MCF 10A (cell line): ENCODE results near the gene KCTD13. TPM values are rescaled to one million over a fixed set of nuclear protein-coding genes. Genes with fewer than 3 reads are reported as not detected.

Source experiments
- Bru-seq: library from RNA; stranded (reverse); fragments of 400-500 nt; gene quantifications from one replicate; lab custom pipeline; 2021; lab: Mats Ljungman, UMichigan
- BruChase-seq, 2 experiments: library from RNA; stranded (reverse); fragments of 400-500 nt; gene quantifications; one replicate each; lab custom pipeline; 2021; lab: Mats Ljungman, UMichigan
- BruUV-seq: library from RNA; stranded (reverse); fragments of 400-500 nt; replicated peaks from 2 replicates; lab custom pipeline; 2021; lab: Mats Ljungman, UMichigan
- CTCF ChIA-PET: fragments of 300-600 bp; sonication (Branson Sonifier 250); formaldehyde crosslinking; extraction: SDS; loops from one replicate; lab custom pipeline; 2021; ENCODE audit warnings: antibody characterized with exemption, inconsistent platforms; lab: Yijun Ruan, JAX
- POLR2A ChIA-PET: fragments of 300-600, 350-650 bp; sonication (Branson Sonifier 250); formaldehyde crosslinking; extraction: SDS; loops from one replicate; lab custom pipeline; 2020; ENCODE audit warnings: antibody characterized with exemption, inconsistent platforms; lab: Yijun Ruan, JAX
- DNase-seq: peaks from one replicate; pipeline ENCODE4 v3.0.0-alpha.2; 2018; ENCODE audit not compliant: unreplicated experiment
- H3K27ac Mint-ChIP-seq: one replicate; pipeline ENCODE4 v1.8.0; 2022; ENCODE audit warnings: mild to moderate bottlenecking, low read depth, mixed read lengths; ENCODE audit not compliant: unreplicated experiment
- H3K27me3 Mint-ChIP-seq: one replicate; pipeline ENCODE4 v1.8.0; 2022; ENCODE audit warnings: mixed read lengths; ENCODE audit not compliant: insufficient read depth, unreplicated experiment
- H3K36me3 Mint-ChIP-seq: one replicate; pipeline ENCODE4 v1.8.0; 2022; ENCODE audit warnings: mild to moderate bottlenecking, moderate library complexity, mixed read lengths; ENCODE audit not compliant: insufficient read depth, unreplicated experiment
- H3K4me1 Mint-ChIP-seq: one replicate; pipeline ENCODE4 v1.8.0; 2022; ENCODE audit warnings: mixed read lengths; ENCODE audit not compliant: insufficient read depth, unreplicated experiment
- H3K4me3 Mint-ChIP-seq: one replicate; pipeline ENCODE4 v1.8.0; 2022; ENCODE audit warnings: mild to moderate bottlenecking, moderate library complexity, mixed read lengths; ENCODE audit not compliant: unreplicated experiment
- H3K9me3 Mint-ChIP-seq: one replicate; pipeline ENCODE4 v1.8.0; 2022; ENCODE audit warnings: mixed read lengths; ENCODE audit not compliant: unreplicated experiment
- intact Hi-C: fragments of 100-400 bp; cut with micrococcal nuclease; formaldehyde crosslinking; loops from 2 replicates; pipeline ENCODE4 v1.14.1; 2022
- long read RNA-seq: library from polyadenylated mRNA; stranded (forward); transcript quantifications from one replicate; pipeline ENCODE4 v2.0.0, GENCODE V29; 2022
- total RNA-seq: library from RNA; stranded (reverse); gene quantifications from 2 replicates; pipeline ENCODE4 v1.2.3, GENCODE V29; 2022
- TF ChIP-seq, protein P1 (sequence below): fragments of 200-600 bp; IDR thresholded peaks from one replicate; pipeline ENCODE4 v1.8.0; 2022; ENCODE audit warnings: antibody characterized with exemption, mild to moderate bottlenecking; ENCODE audit not compliant: unreplicated experiment

KCTD13 gene, protein sequence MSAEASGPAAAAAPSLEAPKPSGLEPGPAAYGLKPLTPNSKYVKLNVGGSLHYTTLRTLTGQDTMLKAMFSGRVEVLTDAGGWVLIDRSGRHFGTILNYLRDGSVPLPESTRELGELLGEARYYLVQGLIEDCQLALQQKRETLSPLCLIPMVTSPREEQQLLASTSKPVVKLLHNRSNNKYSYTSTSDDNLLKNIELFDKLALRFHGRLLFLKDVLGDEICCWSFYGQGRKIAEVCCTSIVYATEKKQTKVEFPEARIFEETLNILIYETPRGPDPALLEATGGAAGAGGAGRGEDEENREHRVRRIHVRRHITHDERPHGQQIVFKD
- total RNA-seq (35.5 and 38.9 TPM in 2 replicates), Bru-seq, nascent RNA (percentile 78 among the genes with signal in this experiment), BruChase-seq, experiment 1, labeled RNA remaining after a 6-hour chase (percentile 89 among the genes with signal in this experiment), BruChase-seq, experiment 2, labeled RNA remaining after a 2-hour chase (percentile 90 among the genes with signal in this experiment)
- long read RNA-seq, full-length matches to known transcripts = 42 of 54 reads
- long read RNA-seq, partial matches to known transcripts = 1 of 54 reads
- long read RNA-seq, other reads (novel, unspliced or antisense) = 11 of 54 reads

DNA sequence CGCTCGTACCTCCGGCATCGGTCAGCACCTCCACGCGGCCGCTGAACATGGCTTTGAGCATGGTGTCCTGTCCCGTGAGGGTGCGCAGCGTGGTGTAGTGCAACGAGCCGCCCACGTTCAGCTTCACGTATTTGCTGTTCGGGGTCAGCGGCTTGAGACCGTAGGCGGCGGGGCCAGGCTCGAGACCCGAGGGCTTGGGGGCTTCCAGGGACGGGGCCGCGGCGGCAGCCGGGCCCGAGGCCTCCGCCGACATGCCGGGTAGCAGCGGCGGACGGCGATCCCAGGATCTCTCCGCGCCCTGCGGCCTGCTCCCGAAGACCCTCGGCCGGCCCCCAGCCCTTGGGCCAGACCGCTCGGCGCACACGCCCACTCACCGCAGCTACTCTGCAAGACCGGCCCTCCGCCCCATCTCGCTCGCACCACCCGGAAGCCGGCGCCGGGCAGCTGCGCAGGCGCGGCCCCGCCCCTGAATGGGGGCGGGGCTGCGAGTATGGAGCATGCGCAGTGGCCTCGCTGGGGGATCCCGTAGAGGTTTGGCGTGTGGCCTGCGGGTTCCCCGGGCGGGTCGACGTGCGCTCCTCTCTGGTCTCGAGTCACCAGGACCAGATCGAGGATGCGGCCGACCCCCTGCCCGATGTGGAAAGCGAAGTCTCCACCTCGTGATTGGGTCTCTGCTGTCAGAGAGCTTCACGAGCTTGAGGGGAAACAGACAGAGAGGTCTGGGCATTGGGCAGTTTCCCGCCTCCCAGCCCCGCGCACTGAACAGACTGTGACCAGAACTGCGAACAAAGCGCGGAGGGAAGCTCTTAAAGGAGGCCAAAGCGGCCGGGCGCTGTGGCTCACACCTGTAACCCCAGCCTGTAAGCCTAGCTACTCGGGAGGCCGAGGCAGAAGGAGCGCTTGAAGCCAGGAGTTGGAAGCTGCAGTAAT lies at the start of gene KCTD13:
TSS of gene KCTD13 (minus strand) at position 446 of the 930 bp plus-strand sequence. CDS start at position 253, 193 bp downstream.
- Mint-ChIP-seq H3K4me3 (peak within 1 kb of the TSS; percentile 96), H3K4me1 (peaks cover 27% of the 10 kb centered on the region), H3K9me3 (no peaks in the 10 kb centered on the region), H3K27ac (peak within 1 kb of the TSS; percentile 91), H3K27me3 (no peaks in the 10 kb centered on the region), H3K36me3 (peaks cover 23% of the 10 kb centered on the region)
- ChIA-PET CTCF (interaction anchor here (0.7 to 2.7 kb wide), 10 partner anchors 11 to 1722 kb away, joined by 3 to 14 read pairs (median 3); partner anchors contain the start of gene TMEM219), POLR2A (interaction anchor here (0.5 to 3.2 kb wide), 26 partner anchors 9 to 1191 kb away, joined by 3 to 56 read pairs (median 6); partner anchors contain the start of genes ASPHD1, CDIPT, HIRIP3 and INO80E)
- BruUV-seq = no TSS peak
- TF ChIP-seq, protein P1, sequence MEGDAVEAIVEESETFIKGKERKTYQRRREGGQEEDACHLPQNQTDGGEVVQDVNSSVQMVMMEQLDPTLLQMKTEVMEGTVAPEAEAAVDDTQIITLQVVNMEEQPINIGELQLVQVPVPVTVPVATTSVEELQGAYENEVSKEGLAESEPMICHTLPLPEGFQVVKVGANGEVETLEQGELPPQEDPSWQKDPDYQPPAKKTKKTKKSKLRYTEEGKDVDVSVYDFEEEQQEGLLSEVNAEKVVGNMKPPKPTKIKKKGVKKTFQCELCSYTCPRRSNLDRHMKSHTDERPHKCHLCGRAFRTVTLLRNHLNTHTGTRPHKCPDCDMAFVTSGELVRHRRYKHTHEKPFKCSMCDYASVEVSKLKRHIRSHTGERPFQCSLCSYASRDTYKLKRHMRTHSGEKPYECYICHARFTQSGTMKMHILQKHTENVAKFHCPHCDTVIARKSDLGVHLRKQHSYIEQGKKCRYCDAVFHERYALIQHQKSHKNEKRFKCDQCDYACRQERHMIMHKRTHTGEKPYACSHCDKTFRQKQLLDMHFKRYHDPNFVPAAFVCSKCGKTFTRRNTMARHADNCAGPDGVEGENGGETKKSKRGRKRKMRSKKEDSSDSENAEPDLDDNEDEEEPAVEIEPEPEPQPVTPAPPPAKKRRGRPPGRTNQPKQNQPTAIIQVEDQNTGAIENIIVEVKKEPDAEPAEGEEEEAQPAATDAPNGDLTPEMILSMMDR = no peak
- intact Hi-C loops = loop anchor here (1.0 to 5.0 kb wide), 4 partner anchors 17 to 71 kb away; partner anchors contain the start of genes HIRIP3 and INO80E
- DNase-seq = peak; percentile 82

DNA sequence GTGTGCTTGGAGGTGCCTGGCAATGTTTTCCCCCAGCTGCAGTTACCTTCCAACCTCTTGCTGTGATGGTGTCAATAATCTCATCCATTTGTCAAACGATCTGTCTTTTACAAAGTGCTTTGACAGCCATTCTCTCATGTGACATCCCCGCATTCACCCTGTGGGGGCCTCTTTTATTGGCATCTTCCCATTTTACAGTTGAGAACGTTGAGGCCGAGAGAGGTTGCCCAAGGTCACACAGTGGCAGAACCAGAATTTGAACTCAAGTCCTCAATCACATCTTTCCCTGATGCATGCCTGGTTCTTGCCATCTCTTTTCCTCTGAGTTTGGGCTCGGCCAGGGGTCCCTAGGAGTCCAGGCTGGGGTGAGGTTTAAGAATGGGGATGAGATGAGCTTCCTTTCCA lies 49.1 kb upstream of the KCTD13 start:
- Mint-ChIP-seq H3K36me3 (peaks cover 40% of the 10 kb centered on the region), H3K27me3 (no peaks in the 10 kb centered on the region), H3K4me3 (peak overlapping the region; percentile 96), H3K9me3 (no peaks in the 10 kb centered on the region), H3K27ac (peak overlapping the region; percentile 98), H3K4me1 (peaks cover 27% of the 10 kb centered on the region)
- intact Hi-C loops = loop anchor here (2.0 kb wide), 2 partner anchors 48 to 112 kb away; partner anchors contain the start of genes CDIPT and KCTD13
- DNase-seq = no peak
- TF ChIP-seq, protein P1 = no peak
- POLR2A ChIA-PET = interaction anchor here (0.6 to 5.8 kb wide), 16 partner anchors 7 to 185 kb away, joined by 3 to 75 read pairs (median 4); partner anchors contain the start of genes ALDOA, ASPHD1, HIRIP3 and INO80E
- CTCF ChIA-PET = interaction anchor here (0.5 to 1.6 kb wide), 6 partner anchors 9 to 156 kb away, joined by 3 to 5 read pairs (median 4); no protein-coding TSS in a partner anchor
- BruUV-seq = no TSS peak

DNA sequence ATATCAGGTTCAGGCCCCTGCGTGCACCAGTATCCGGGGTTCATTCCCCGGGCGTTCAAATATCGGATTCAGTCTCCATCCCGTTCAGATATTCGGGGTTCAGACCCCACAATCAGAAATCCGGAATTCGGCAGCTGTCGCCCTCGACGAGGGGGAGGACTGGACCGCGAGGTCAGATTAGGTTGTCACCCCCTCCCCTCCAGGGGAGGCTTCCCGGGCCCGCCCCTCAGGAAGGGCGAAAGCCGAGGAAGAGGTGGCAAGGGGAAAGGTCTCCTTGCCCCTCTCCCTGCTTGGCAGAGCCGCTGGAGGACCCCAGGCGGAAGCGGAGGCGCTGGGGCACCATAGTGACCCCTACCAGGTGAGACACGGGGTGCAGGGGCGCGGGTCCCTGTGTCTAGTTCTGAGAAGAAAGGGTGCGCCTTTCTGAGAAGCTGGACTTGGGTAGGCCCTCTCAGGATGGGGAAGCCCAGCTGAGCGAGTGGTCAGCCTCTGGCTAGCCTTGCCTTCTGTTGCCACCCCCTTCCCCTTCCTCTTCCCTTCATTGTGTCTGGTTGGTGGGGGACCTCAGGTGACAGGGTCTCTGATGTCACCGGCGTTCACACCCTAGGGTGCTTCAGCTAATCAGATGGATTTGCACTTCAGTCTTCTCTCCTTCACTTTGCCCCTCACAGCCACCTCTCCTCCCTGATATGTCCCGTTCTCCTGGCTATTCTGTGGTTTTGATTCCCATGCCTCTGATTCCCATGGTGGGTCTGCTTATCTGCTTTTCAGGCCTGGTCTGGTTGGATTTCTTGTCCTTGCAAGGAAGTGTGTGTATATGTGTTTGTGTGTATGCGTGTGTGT lies 48.5 kb upstream of the KCTD13 start:
- intact Hi-C loops = loop anchor here (2.0 kb wide), 2 partner anchors 48 to 112 kb away; partner anchors contain the start of genes CDIPT and KCTD13
- CTCF ChIA-PET = interaction anchor here (0.5 to 1.6 kb wide), 5 partner anchors 14 to 75 kb away, joined by 3 to 5 read pairs (median 4); partner anchors contain the start of gene SEZ6L2
- BruUV-seq = no TSS peak
- POLR2A ChIA-PET = interaction anchor here (0.7 to 5.8 kb wide), 18 partner anchors 8 to 170 kb away, joined by 3 to 75 read pairs (median 4); partner anchors contain the start of genes ALDOA, ASPHD1, HIRIP3 and INO80E
- TF ChIP-seq, protein P1 = no peak
- Mint-ChIP-seq H3K4me3 (peak overlapping the region; percentile 96), H3K27me3 (no peaks in the 10 kb centered on the region), H3K27ac (peak overlapping the region; percentile 98), H3K36me3 (peaks cover 39% of the 10 kb centered on the region), H3K4me1 (peaks cover 27% of the 10 kb centered on the region), H3K9me3 (no peaks in the 10 kb centered on the region)
- DNase-seq = no peak
